ENCODE data around the gene GDPD2. TPM values are rescaled to one million over a fixed set of nuclear protein-coding genes. Genes with fewer than 3 reads are reported as not detected.

GDPD2 gene
- total RNA-seq, 1 experiment from 2014 or later = 0.04 TPM

DNA sequence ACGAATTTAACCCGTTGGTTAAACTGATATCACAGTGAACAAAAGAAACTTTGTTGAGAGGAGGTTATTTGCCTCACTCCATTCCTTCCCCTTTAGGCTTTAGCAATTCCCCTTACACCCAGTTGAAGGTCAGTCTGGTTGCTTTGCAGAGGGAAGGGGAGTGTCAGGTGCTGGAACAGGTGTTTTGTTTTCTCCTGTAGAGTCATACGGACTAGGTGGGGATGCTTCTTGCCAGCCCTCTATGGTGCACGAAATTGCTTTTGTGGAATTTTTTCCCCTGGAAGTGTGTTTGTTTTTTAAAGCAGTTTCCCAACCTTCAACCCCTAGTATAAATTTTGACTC lies 54.6 kb downstream of the GDPD2 start:
- ChIA-PET POLR2A (ENCODE audit: unreplicated experiment) (no interaction called here), CTCF (interaction anchor here (0.6 to 0.9 kb wide), 2 partner anchors 187 to 188 kb away, joined by 3 to 18 read pairs; no protein-coding TSS in a partner anchor)
- peak overlapping the region; percentile 78 for H3K4me2 ChIP-seq (ENCODE audit: low read length)
- peak overlapping the region; percentile 43 for H3K4me3 ChIP-seq (ENCODE audit: low read length)
- intact Hi-C loops (cut with micrococcal nuclease) = loop anchor here (1.0 kb wide), 1 partner anchor 77 kb away; no protein-coding TSS in a partner anchor
- DNase-seq (no peak), ATAC-seq (no peak)
- H3F3A ChIP-seq (ENCODE audit: low read length, unreplicated experiment) = peaks cover 8% of the 10 kb centered on the region
- no peaks in the 10 kb centered on the region for H3K27me3 ChIP-seq (ENCODE audit: low read length)
- H2AFZ ChIP-seq (ENCODE audit: low read length) = no peak overlapping the region
- no peaks in the 10 kb centered on the region for H3K9me2 ChIP-seq (replicated peaks; ENCODE audit: low read length)
- no peaks in the 10 kb centered on the region for H4K20me1 ChIP-seq (ENCODE audit: low read length)
- BruUV-seq (replicated peaks) = no TSS peak
- H3K9me3 ChIP-seq (ENCODE audit: low read length) = no peaks in the 10 kb centered on the region
- peaks cover 15% of the 10 kb centered on the region; the same call in 1 of the 2 replicates for H3K36me3 ChIP-seq (ENCODE audit: low read depth, low read length)
- H3K27ac ChIP-seq (ENCODE audit: low read length) = peak overlapping the region; percentile 99
- peaks cover 62% of the 10 kb centered on the region for H3K4me1 ChIP-seq (ENCODE audit: insufficient read depth, low read length)
- peaks cover 40% of the 10 kb centered on the region for H3K79me2 ChIP-seq (ENCODE audit: low read length)
- H3K9ac ChIP-seq (ENCODE audit: low read length) = peak overlapping the region; percentile 75
- TF ChIP-seq EZH2 (IDR thresholded peaks at IDR 0.05; ENCODE audit: low read length, unreplicated experiment) = no peak
- TF ChIP-seq, protein P1, sequence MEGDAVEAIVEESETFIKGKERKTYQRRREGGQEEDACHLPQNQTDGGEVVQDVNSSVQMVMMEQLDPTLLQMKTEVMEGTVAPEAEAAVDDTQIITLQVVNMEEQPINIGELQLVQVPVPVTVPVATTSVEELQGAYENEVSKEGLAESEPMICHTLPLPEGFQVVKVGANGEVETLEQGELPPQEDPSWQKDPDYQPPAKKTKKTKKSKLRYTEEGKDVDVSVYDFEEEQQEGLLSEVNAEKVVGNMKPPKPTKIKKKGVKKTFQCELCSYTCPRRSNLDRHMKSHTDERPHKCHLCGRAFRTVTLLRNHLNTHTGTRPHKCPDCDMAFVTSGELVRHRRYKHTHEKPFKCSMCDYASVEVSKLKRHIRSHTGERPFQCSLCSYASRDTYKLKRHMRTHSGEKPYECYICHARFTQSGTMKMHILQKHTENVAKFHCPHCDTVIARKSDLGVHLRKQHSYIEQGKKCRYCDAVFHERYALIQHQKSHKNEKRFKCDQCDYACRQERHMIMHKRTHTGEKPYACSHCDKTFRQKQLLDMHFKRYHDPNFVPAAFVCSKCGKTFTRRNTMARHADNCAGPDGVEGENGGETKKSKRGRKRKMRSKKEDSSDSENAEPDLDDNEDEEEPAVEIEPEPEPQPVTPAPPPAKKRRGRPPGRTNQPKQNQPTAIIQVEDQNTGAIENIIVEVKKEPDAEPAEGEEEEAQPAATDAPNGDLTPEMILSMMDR (conservative IDR thresholded peaks at IDR 0.05; ENCODE audit: low read depth, low read length) = no peak
- no peak for TF ChIP-seq EZH2phosphoT487 (IDR thresholded peaks at IDR 0.05; ENCODE audit: borderline replicate concordance, low read length)

DNA sequence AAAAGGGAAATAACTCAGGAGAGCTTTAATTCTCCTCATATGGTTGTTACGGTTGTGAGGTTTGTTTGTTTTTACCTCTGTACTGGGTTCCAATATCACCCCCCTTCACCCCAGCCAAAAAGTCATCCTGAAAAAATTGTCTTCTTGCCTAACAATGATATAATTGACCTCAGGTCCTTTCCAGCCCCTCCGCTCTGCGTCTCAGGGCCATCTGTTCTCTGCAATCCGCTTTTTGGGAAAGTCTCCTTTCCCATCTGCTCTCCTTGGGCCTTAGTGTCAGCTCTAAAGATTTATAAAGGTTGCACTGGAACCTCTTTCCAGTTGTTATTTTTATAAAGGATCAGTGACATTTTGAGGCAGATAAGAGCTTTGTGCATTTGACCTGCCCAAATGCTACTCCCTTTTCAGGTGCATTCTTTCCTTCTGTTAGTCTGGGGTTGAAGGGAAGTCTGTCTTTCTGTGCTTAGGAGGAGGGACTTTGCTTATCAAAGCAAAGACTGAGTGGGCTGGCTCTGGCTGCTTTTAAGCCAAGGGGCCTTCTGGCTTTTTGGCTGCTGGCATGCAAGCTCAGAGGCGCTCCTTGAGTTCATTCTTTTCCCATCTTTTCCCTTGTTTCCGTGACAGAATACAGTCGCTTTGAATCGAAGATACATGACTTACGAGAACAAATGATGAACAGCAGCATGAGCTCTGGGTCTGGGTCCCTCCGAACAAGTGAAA lies 55.6 kb downstream of the GDPD2 start:
- H3K79me2 ChIP-seq (ENCODE audit: low read length) = peaks cover 44% of the 10 kb centered on the region
- H3K4me1 ChIP-seq (ENCODE audit: insufficient read depth, low read length) = peaks cover 68% of the 10 kb centered on the region
- DNase-seq = no peak
- H2AFZ ChIP-seq (ENCODE audit: low read length) = no peak overlapping the region
- BruUV-seq (replicated peaks) = TSS peak; percentile 86
- ATAC-seq = no peak
- peak overlapping the region; percentile 75 for H3K9ac ChIP-seq (ENCODE audit: low read length)
- ChIA-PET CTCF (interaction anchor here (0.5 to 1.5 kb wide), 2 partner anchors 27 to 75 kb away, joined by 3 to 7 read pairs; no protein-coding TSS in a partner anchor), POLR2A (ENCODE audit: unreplicated experiment) (interaction anchor here (0.7 to 1.2 kb wide), 3 partner anchors 27 to 888 kb away, joined by 3 to 17 read pairs (median 7); partner anchors contain the start of gene TAF1)
- TF ChIP-seq, protein P1 (conservative IDR thresholded peaks at IDR 0.05; ENCODE audit: low read depth, low read length) = no peak
- TF ChIP-seq EZH2 (IDR thresholded peaks at IDR 0.05; ENCODE audit: low read length, unreplicated experiment) (no peak), EZH2phosphoT487 (IDR thresholded peaks at IDR 0.05; ENCODE audit: borderline replicate concordance, low read length) (no peak)
- H3K36me3 ChIP-seq (ENCODE audit: low read depth, low read length) = peaks cover 15% of the 10 kb centered on the region; the same call in 1 of the 2 replicates
- intact Hi-C loops (cut with micrococcal nuclease) = loop anchor here (1.0 kb wide), 1 partner anchor 24 kb away; no protein-coding TSS in a partner anchor
- peak overlapping the region; percentile 78 for H3K4me2 ChIP-seq (ENCODE audit: low read length)
- H3K9me3 ChIP-seq (ENCODE audit: low read length) = no peaks in the 10 kb centered on the region
- H3F3A ChIP-seq (ENCODE audit: low read length, unreplicated experiment) = peaks cover 8% of the 10 kb centered on the region
- H3K4me3 ChIP-seq (ENCODE audit: low read length) = peak overlapping the region; percentile 43
- peak overlapping the region; percentile 99 for H3K27ac ChIP-seq (ENCODE audit: low read length)
- H4K20me1 ChIP-seq (ENCODE audit: low read length) = no peaks in the 10 kb centered on the region
- no peaks in the 10 kb centered on the region for H3K27me3 ChIP-seq (ENCODE audit: low read length)
- no peaks in the 10 kb centered on the region for H3K9me2 ChIP-seq (replicated peaks; ENCODE audit: low read length)
